ENCODE results near the gene SLC22A17.

The SLC22A17 gene

DNA sequence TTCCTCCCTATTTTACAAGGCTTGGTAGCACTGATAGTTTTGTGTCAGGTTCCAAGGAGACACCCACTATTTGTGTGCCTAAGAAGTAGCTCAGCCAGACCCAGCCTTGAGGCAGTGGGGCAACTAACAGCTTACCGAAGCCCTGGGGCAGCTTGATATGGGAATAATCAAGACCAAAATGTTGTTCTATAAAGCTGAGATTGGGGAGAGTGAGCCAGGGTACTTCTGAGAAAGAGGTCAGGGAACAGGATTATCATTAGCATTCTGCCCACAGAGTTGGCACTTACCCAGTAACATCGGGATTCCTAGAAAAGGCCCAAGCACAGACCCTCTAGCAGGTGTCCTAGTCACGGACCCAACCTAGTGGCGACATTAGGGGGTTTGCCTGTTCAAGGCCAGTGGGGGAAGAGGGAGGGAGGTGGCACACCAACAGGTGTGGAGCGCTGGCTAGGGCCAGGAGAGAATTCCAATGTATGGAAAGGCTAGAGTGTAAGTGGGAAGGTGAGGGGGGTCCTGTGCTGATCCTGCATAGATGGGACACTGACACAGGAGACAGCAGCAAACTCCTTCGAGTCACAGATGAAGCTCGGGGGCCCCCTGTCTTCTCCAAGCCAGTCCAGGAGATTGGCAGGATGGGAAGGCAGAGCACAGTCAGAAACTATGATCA lies 54.9 kb downstream of the SLC22A17 start:
- H3K4me3 ChIP-seq (ENCODE audit: low read depth, low read length): no peak overlapping the region
- DNase-seq (ENCODE audit: low read depth): no peak
- TF ChIP-seq, protein P1, sequence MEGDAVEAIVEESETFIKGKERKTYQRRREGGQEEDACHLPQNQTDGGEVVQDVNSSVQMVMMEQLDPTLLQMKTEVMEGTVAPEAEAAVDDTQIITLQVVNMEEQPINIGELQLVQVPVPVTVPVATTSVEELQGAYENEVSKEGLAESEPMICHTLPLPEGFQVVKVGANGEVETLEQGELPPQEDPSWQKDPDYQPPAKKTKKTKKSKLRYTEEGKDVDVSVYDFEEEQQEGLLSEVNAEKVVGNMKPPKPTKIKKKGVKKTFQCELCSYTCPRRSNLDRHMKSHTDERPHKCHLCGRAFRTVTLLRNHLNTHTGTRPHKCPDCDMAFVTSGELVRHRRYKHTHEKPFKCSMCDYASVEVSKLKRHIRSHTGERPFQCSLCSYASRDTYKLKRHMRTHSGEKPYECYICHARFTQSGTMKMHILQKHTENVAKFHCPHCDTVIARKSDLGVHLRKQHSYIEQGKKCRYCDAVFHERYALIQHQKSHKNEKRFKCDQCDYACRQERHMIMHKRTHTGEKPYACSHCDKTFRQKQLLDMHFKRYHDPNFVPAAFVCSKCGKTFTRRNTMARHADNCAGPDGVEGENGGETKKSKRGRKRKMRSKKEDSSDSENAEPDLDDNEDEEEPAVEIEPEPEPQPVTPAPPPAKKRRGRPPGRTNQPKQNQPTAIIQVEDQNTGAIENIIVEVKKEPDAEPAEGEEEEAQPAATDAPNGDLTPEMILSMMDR (IDR thresholded peaks at IDR 0.05; ENCODE audit: control insufficient read depth, extremely low read depth, insufficient read depth): no peak

- TF ChIP-seq, protein P1 (IDR thresholded peaks at IDR 0.05; ENCODE audit: control insufficient read depth, extremely low read depth, insufficient read depth): no peak
- no peak for DNase-seq (ENCODE audit: low read depth)
- no peak overlapping the region for H3K4me3 ChIP-seq (ENCODE audit: low read depth, low read length)
These were observed 55.6 kb downstream of the SLC22A17 start for GRCh38 chr14:23297096-23297495.

Measured in LNCaP clone FGC (cell line).